RWPE2 (cell line): Measurements from ENCODE around the gene WDR74.
A peak's percentile ranks its signal among the peaks of the same experiment; 100 is the strongest.

Experiments
- ATAC-seq: fragments of 200-7000 bp; cut with Tn5 transposase; 3 replicates; pipeline ENCODE4 v1.9.1; 2021; ENCODE audit warnings: low read depth
- DNase-seq: peaks from one replicate; pipeline ENCODE4 v3.0.0-alpha.2; 2020; ENCODE audit warnings: low spot score
- H3K27ac ChIP-seq: fragments of 450-650 bp; 2 replicates; pipeline ENCODE4 v1.5.1; 2017; ENCODE audit warnings: mild to moderate bottlenecking; ENCODE audit not compliant: poor library complexity, severe bottlenecking
- H3K27me3 ChIP-seq: fragments of 250-450 bp; sonication (Bioruptor Pico); 2 replicates; pipeline ENCODE4 v1.5.1; 2021; ENCODE audit warnings: mild to moderate bottlenecking, moderate library complexity; ENCODE audit not compliant: insufficient read depth, poor library complexity, severe bottlenecking
- H3K36me3 ChIP-seq: fragments of 250-450 bp; sonication (Bioruptor Pico); 2 replicates; pipeline ENCODE4 v1.5.1; 2020; ENCODE audit warnings: low read depth, mild to moderate bottlenecking, moderate library complexity
- H3K4me1 ChIP-seq: fragments of 250-450 bp; sonication (Bioruptor Pico); 2 replicates; pipeline ENCODE4 v1.5.1; 2021; ENCODE audit warnings: mild to moderate bottlenecking, moderate library complexity; ENCODE audit not compliant: insufficient read depth, poor library complexity, severe bottlenecking
- H3K4me3 ChIP-seq: fragments of 250-450 bp; sonication (Bioruptor Pico); 2 replicates; pipeline ENCODE4 v1.5.1; 2021; ENCODE audit warnings: mild to moderate bottlenecking, moderate library complexity; ENCODE audit not compliant: severe bottlenecking
- H3K9me3 ChIP-seq: fragments of 250-450 bp; sonication (Bioruptor Pico); 2 replicates; pipeline ENCODE4 v1.5.1; 2021; ENCODE audit warnings: mild to moderate bottlenecking, moderate library complexity; ENCODE audit not compliant: severe bottlenecking
- TF ChIP-seq, protein P1 (sequence below): fragments of 450-650 bp; IDR thresholded peaks from one replicate; pipeline ENCODE4 v1.5.1; 2017; ENCODE audit warnings: mild to moderate bottlenecking, moderate library complexity; ENCODE audit not compliant: poor library complexity, severe bottlenecking

Gene WDR74

DNA sequence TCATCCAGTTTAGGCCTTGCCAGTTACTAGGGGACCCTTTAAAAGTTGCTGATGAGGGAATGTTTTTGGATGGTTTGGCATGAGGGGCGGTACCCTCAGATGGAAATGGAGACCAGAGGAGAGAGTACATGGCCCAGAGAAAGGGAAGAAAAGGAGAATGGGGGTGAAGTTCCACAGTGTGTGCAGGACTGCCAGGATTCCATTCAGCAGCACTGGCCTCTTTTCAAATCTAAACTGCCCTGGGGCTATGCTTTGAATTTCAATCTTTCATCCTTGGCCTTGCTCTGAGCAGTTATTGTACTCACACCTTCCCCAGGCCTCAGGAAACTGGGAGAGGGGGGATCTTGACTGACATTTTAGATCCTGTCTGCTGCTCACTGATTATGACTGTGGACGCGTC is 44.3 kb upstream of the WDR74 start:
- TF ChIP-seq, protein P1, sequence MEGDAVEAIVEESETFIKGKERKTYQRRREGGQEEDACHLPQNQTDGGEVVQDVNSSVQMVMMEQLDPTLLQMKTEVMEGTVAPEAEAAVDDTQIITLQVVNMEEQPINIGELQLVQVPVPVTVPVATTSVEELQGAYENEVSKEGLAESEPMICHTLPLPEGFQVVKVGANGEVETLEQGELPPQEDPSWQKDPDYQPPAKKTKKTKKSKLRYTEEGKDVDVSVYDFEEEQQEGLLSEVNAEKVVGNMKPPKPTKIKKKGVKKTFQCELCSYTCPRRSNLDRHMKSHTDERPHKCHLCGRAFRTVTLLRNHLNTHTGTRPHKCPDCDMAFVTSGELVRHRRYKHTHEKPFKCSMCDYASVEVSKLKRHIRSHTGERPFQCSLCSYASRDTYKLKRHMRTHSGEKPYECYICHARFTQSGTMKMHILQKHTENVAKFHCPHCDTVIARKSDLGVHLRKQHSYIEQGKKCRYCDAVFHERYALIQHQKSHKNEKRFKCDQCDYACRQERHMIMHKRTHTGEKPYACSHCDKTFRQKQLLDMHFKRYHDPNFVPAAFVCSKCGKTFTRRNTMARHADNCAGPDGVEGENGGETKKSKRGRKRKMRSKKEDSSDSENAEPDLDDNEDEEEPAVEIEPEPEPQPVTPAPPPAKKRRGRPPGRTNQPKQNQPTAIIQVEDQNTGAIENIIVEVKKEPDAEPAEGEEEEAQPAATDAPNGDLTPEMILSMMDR: no peak
- Histone ChIP-seq H3K4me3 (peak overlapping the region; percentile 66), H3K9me3 (no peaks in the 10 kb centered on the region), H3K27me3 (no peaks in the 10 kb centered on the region), H3K36me3 (peaks cover 84% of the 10 kb centered on the region), H3K27ac (peak overlapping the region; percentile 92), H3K4me1 (peaks cover 24% of the 10 kb centered on the region)
- DNase-seq (no peak), ATAC-seq (no peak)

DNA sequence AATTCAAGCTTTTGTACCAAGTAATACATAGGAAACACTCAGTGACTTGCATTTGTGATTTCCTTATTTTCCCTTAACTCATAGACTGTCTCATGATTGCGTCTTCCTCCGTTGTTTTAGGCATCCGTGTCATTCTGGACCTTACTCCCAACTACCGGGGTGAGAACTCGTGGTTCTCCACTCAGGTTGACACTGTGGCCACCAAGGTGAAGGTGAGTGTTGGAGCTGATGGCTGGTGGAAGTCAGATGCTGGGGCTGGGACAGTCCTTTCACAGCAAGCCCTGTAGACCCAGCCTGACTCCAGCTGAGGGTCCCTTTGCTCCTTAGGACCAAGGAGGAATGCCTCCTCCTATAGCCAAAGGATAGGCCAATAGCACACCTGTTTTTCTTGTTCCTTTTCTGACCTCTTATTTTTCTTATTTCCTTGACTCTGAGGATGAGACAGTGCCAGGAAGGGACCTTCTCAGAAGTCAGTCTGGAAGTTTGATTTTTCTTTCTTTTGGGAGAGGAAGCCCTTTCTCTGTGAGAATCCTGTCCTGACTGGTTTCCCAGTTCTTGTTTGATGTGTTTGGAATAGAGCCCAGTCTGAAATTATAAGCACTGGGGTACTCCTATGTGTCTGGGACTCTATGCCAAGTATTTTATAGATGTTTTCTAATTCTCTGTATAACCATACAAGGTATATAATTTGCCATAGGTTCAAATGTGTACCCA is 43.6 kb upstream of the WDR74 start:
- no peak for ATAC-seq
- Histone ChIP-seq H3K4me1 (peaks cover 24% of the 10 kb centered on the region), H3K36me3 (peaks cover 77% of the 10 kb centered on the region)

DNA sequence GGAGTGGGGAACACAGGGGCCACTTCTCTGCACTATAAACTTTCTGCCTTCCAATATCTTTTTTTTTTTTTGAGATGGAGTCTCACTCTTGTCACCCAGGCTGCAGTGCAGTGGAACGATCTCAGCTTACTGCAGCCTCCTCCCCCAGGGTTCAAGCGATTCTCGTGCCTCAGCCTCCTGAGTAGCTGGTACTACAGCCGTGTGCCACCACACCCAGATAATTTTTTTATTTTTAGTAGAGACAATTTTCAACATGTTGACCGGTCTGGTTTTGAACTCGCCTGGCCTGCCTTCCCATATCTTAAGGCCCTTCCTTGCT is 43.0 kb upstream of the WDR74 start:
- Histone ChIP-seq H3K36me3 (peaks cover 73% of the 10 kb centered on the region), H3K27ac (peak overlapping the region; percentile 92), H3K4me1 (peaks cover 24% of the 10 kb centered on the region), H3K27me3 (no peaks in the 10 kb centered on the region), H3K9me3 (no peaks in the 10 kb centered on the region), H3K4me3 (peak overlapping the region; percentile 66)
- ATAC-seq: no peak
- TF ChIP-seq, protein P1: no peak
- DNase-seq: no peak

More for the DNA sequence above, 43.6 kb upstream of the WDR74 start:
- Histone ChIP-seq H3K27ac (peak overlapping the region; percentile 92), H3K9me3 (no peaks in the 10 kb centered on the region), H3K4me3 (peak overlapping the region; percentile 66), H3K27me3 (no peaks in the 10 kb centered on the region)
- DNase-seq: no peak
- TF ChIP-seq, protein P1: no peak

DNA sequence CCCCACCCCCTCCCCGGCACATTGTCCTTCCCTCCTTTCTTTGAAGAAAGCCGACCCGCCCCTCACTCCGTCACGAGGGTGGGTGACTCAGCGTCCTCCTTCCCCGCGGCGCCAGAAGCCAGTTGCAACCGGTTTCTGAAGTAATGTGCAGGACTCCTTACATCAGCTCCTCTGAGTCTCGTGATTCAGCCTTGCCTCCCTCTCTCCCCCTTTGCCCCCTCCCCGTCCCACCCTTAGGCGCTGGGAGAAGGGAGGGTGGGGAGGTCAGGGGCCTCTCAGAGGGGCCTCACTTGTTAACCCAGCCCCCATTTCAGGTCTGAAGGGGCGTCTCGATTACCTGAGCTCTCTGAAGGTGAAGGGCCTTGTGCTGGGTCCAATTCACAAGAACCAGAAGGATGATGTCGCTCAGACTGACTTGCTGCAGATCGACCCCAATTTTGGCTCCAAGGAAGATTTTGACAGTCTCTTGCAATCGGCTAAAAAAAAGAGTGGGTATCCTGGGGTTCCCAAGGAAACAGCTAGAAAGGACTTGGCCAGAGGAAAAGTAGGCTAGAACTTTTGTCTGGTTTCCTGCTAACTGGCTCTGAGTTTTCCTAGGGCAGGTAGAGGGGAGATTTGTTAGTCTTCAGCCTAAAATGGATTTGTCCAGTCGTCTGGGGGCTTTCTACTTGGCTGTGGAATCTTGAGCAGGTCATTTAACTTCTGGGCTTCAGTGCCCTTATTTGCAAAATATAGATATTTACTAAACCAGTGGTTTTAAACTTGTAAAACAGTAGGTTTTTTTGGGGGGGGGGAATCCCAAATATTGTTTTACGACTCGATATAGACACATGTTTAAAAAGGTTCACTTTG is 42.4 kb upstream of the WDR74 start:
- Histone ChIP-seq H3K9me3 (no peaks in the 10 kb centered on the region), H3K27me3 (no peaks in the 10 kb centered on the region), H3K27ac (peak overlapping the region; percentile 92), H3K4me3 (peak overlapping the region; percentile 66), H3K4me1 (peaks cover 24% of the 10 kb centered on the region), H3K36me3 (peaks cover 72% of the 10 kb centered on the region)
- TF ChIP-seq, protein P1: peak; percentile 64
- peak; percentile 95 for DNase-seq
- peak; percentile 41; the same call in 2 of the 3 replicates for ATAC-seq
